ENCODE data around the gene LRRC74A. TPM values are rescaled to one million over a fixed set of nuclear protein-coding genes. Genes with fewer than 3 reads are reported as not detected.
A peak's percentile ranks its signal among the peaks of the same experiment; 100 is the strongest.

LRRC74A gene
- total RNA-seq, 4 donors from 2014 or later: not detected

- TF ChIP-seq POLR2A (IDR thresholded peaks at IDR 0.05): no peak
- no peak for TF ChIP-seq CTCF (IDR thresholded peaks at IDR 0.05)
- no peak overlapping the region for H3K4me3 ChIP-seq (ENCODE audit: low read depth, poor library complexity, severe bottlenecking)
- 73 to 83% methylated on average over 10 of the region's 10 CpGs for WGBS, 2 donors
- intact Hi-C loops (cut with DNase I; ENCODE audit: low total_unique reads): no loop called here
- no peak for DNase-seq (ENCODE audit: low spot score in 2 of 2)
Observed at GRCh38 chr14:76862546-76863282, 36.5 kb downstream of the LRRC74A start.

- DNase-seq (ENCODE audit: low spot score in 2 of 2): peak in 1 of 2 donors; percentile 49
- TF ChIP-seq POLR2A (IDR thresholded peaks at IDR 0.05) (no peak), CTCF (IDR thresholded peaks at IDR 0.05) (no peak)
- intact Hi-C loops (cut with DNase I; ENCODE audit: low total_unique reads): no loop called here
Observed at GRCh38 chr14:76863724-76864407, 37.7 kb downstream of the LRRC74A start.

GRCh38 chr14:76866456-76866855 is 40.2 kb downstream of the LRRC74A start:
- intact Hi-C loops (cut with DNase I; ENCODE audit: low total_unique reads): no loop called here
- TF ChIP-seq POLR2A (IDR thresholded peaks at IDR 0.05) (no peak), CTCF (IDR thresholded peaks at IDR 0.05) (no peak)
- H3K4me3 ChIP-seq (ENCODE audit: low read depth, poor library complexity, severe bottlenecking): no peak overlapping the region
- DNase-seq (ENCODE audit: low spot score in 2 of 2): no peak
- WGBS, 2 donors: 63 to 67% methylated on average over 9 of the region's 9 CpGs

More at GRCh38 chr14:76863724-76864407, 37.7 kb downstream of the LRRC74A start:
- H3K4me3 ChIP-seq (ENCODE audit: low read depth, poor library complexity, severe bottlenecking): no peak overlapping the region
- WGBS, 2 donors: 17 to 29% methylated on average over 13 to 15 of the region's 15 CpGs

GRCh38 chr14:76867516-76868453 is 41.6 kb downstream of the LRRC74A start:
- H3K4me3 ChIP-seq (ENCODE audit: low read depth, poor library complexity, severe bottlenecking): no peak overlapping the region
- TF ChIP-seq CTCF (IDR thresholded peaks at IDR 0.05) (no peak), POLR2A (IDR thresholded peaks at IDR 0.05) (no peak)
- no peak for DNase-seq (ENCODE audit: low spot score in 2 of 2)
- intact Hi-C loops (cut with DNase I; ENCODE audit: low total_unique reads): no loop called here
- WGBS, 2 donors: 49 to 61% methylated on average over 25 of the region's 25 CpGs

GRCh38 chr14:76868454-76869170 is 42.4 kb downstream of the LRRC74A start:
- intact Hi-C loops (cut with DNase I; ENCODE audit: low total_unique reads): no loop called here
- 84 to 85% methylated on average over 29 of the region's 29 CpGs for WGBS, 2 donors
- no peak overlapping the region for H3K4me3 ChIP-seq (ENCODE audit: low read depth, poor library complexity, severe bottlenecking)
- TF ChIP-seq POLR2A (IDR thresholded peaks at IDR 0.05) (no peak), CTCF (IDR thresholded peaks at IDR 0.05) (no peak)
- DNase-seq (ENCODE audit: low spot score in 2 of 2): no peak

Data from lower leg skin (tissue), 4 donors.